NCI-H128 (cell line): ENCODE data around the gene AGO1.
"Not testable (repeated sequence)": the region's sequence is repeated elsewhere in the genome, so short reads cannot be mapped to it uniquely, and the experiment has no call there.

ENCODE experiments used
- DNase-seq: peaks from one replicate; lab custom pipeline; 2025; ENCODE audit not compliant: unreplicated experiment; lab: John Stamatoyannopoulos, UW

AGO1 gene

DNA sequence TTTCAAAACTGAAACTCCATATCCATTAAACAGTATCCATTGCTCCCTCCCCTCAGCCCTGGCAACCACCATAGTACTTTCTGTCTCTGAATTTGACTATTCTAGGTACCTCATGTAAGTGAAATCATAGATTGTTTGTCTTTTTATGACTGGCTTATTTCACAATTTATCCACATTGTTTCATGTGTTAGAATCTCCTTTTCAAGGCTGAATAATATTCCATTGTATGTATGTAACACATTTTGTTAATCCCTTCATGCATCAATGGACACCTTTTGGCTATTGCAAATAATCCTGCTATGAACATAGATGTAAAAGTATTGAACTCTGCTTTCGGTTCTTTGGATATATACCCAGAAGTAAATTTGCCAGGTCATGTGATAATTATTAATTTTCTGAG is 85.4 kb downstream of the AGO1 start:
- no peak for DNase-seq

DNA sequence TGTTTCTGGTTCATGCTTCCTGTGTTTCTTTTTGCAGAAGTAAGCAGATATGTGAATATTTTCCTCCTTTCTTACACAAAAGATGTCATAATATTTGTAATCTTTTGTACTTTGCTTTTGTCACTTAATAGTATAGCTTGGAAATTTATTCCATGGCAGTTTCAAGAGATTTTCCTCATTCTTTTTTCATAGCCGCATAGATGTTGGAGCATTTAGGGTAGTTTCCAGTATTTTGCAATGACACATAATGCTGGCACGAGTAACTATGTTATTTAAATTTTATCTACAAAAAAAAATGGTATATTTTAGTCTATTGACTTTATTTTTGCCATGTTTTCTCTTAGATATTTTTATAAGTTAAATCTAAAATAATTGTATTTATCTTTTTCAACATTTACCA is 88.6 kb downstream of the AGO1 start:
- no peak for DNase-seq

DNA sequence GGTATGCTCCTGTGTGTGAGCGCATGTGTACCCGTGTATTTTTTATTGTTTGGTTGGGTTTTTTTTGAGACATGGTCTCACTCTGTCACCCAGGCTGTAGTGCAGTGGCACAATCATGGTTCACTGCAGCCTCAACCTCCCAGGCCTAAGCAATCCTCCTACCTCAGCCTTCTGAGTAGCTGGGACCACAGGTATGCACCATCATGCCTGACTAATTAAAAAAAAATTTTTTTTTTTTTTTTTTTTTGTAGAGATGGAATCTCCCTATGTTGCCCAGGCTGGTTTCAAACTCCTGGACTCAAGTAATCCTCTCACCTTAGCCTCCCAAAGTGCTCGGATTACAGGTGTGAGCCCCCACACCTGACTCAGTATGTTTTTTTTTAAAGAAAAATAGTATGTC is 89.6 kb downstream of the AGO1 start:
- DNase-seq, result not testable (repeated sequence)

DNA sequence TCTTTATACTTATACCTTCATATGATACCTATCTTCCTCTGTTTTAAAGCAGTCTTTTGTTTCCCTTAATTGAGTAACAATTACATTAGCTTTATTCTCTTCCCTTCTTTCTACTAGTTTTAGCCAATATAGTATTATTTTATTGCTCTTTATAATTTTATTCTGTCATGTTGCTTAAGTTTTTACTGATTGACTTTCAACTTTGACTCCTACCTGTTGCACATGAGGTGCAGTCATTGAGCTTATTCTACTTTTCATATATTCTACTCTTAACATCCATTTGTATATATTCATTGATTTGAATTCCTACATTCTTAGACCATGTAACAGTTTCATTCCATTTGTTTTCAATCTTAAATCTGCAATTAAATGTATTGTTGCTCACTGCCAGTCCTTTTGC is 97.1 kb downstream of the AGO1 start:
- no peak for DNase-seq
